BLaER1 (cell line): ENCODE measurements around the gene ECI1.
A peak's percentile ranks its signal among the peaks of the same experiment; 100 is the strongest.

Experiments used
- H3K27ac ChIP-seq: shearing (Covaris generic); formaldehyde crosslinking; 2 replicates; pipeline ENCODE4 v1.8.1; 2022
- H3K27me3 ChIP-seq: shearing (Covaris generic); formaldehyde crosslinking; 2 replicates; pipeline ENCODE4 v1.8.1; 2022
- H3K36me3 ChIP-seq: shearing (Covaris generic); formaldehyde crosslinking; 2 replicates; pipeline ENCODE4 v1.8.1; 2022
- H3K4me1 ChIP-seq: shearing (Covaris generic); formaldehyde crosslinking; 2 replicates; pipeline ENCODE4 v1.8.1; 2022
- H3K4me2 ChIP-seq: shearing (Covaris generic); formaldehyde crosslinking; 2 replicates; pipeline ENCODE4 v1.8.1; 2022
- H3K4me3 ChIP-seq: shearing (Covaris generic); formaldehyde crosslinking; 2 replicates; pipeline ENCODE4 v1.8.1; 2022
- H3K9ac ChIP-seq: shearing (Covaris generic); formaldehyde crosslinking; 2 replicates; pipeline ENCODE4 v1.8.1; 2022
- H3K9me3 ChIP-seq: shearing (Covaris generic); formaldehyde crosslinking; 2 replicates; pipeline ENCODE4 v1.8.1; 2022
- H4K20me1 ChIP-seq: shearing (Covaris generic); formaldehyde crosslinking; 2 replicates; pipeline ENCODE4 v1.8.1; 2022
- Cebpa-rat ChIP-seq: shearing (Covaris generic); IDR thresholded peaks from 2 replicates; pipeline ENCODE4 v1.8.1; 2022

Gene ECI1

GRCh38 chr16:2234813-2235170 is 16.6 kb downstream of the ECI1 start:
- H3K4me3 ChIP-seq: no peak overlapping the region
- peaks cover 14% of the 10 kb centered on the region for H3K4me1 ChIP-seq
- H3K36me3 ChIP-seq: peaks cover 94% of the 10 kb centered on the region
- H4K20me1 ChIP-seq: peaks cover 94% of the 10 kb centered on the region
- no peaks in the 10 kb centered on the region for H3K9me3 ChIP-seq
- peaks cover 23% of the 10 kb centered on the region for H3K27me3 ChIP-seq
- H3K27ac ChIP-seq: no peak overlapping the region
- peak overlapping the region; percentile 7; the same call in 1 of the 2 replicates for H3K4me2 ChIP-seq
- TF ChIP-seq Cebpa-rat: no peak
- H3K9ac ChIP-seq: no peak overlapping the region

DNA sequence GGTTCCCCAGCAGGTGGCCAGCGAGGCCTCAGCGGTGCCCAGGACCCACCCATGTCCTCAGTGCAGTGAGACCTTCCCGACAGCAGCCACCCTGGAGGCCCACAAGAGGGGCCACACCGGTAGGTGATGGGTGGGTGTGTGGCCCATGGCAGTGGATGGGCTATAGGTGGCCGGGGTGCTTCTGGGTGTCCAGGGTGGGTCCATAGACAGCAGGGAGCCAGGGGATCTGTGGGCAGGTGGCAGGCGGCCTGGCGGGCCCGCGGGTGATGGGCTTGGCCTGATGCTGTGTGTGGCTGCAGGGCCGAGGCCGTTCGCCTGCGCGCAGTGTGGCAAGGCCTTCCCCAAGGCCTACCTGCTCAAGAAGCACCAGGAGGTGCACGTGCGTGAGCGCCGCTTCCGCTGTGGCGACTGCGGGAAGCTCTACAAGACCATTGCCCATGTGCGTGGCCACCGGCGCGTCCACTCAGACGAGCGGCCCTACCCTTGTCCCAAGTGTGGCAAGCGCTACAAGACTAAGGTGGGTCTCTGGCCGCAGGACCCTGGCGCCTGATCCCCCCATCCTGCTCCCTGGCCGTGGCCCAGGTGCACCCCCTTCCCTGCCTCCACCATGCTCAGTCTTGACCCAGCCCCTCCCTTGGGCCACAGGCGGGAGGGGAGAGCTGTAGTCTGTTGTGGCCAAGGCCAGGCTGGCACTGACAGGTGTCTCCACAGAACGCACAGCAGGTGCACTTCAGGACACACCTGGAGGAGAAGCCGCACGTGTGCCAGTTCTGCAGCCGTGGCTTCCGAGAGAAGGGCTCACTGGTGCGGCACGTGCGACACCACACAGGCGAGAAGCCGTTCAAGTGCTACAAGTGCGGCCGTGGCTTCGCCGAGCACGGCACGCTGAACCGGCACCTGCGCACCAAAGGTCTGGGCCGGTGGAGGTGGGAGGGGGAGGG is 17.2 kb downstream of the ECI1 start:
- H3K4me1 ChIP-seq: peaks cover 14% of the 10 kb centered on the region
- H3K9ac ChIP-seq: no peak overlapping the region
- TF ChIP-seq Cebpa-rat: no peak
- H3K4me3 ChIP-seq: no peak overlapping the region; the same call in 1 of the 2 replicates
- peaks cover 23% of the 10 kb centered on the region for H3K27me3 ChIP-seq
- H3K4me2 ChIP-seq: peak overlapping the region; percentile 65
- 0 out of 2 replicates have a peak overlapping the region, but pooled peaks have one; percentile 26 for H3K27ac ChIP-seq
- H3K36me3 ChIP-seq: peaks cover 94% of the 10 kb centered on the region
- peaks cover 94% of the 10 kb centered on the region for H4K20me1 ChIP-seq
- H3K9me3 ChIP-seq: no peaks in the 10 kb centered on the region

GRCh38 chr16:2233046-2233775 is 18.2 kb downstream of the ECI1 start:
- Histone ChIP-seq H3K9ac (no peak overlapping the region), H3K27me3 (peaks cover 21% of the 10 kb centered on the region), H4K20me1 (peaks cover 94% of the 10 kb centered on the region), H3K36me3 (peaks cover 94% of the 10 kb centered on the region), H3K4me3 (no peak overlapping the region), H3K4me1 (peaks cover 14% of the 10 kb centered on the region), H3K27ac (0 out of 2 replicates have a peak overlapping the region, but pooled peaks have one; percentile 26), H3K4me2 (peak overlapping the region; percentile 65; the same call in 1 of the 2 replicates), H3K9me3 (no peaks in the 10 kb centered on the region)
- TF ChIP-seq Cebpa-rat: no peak

GRCh38 chr16:2232094-2232990 is 19.0 kb downstream of the ECI1 start:
- Histone ChIP-seq H3K9me3 (no peaks in the 10 kb centered on the region), H3K36me3 (peaks cover 93% of the 10 kb centered on the region)

DNA sequence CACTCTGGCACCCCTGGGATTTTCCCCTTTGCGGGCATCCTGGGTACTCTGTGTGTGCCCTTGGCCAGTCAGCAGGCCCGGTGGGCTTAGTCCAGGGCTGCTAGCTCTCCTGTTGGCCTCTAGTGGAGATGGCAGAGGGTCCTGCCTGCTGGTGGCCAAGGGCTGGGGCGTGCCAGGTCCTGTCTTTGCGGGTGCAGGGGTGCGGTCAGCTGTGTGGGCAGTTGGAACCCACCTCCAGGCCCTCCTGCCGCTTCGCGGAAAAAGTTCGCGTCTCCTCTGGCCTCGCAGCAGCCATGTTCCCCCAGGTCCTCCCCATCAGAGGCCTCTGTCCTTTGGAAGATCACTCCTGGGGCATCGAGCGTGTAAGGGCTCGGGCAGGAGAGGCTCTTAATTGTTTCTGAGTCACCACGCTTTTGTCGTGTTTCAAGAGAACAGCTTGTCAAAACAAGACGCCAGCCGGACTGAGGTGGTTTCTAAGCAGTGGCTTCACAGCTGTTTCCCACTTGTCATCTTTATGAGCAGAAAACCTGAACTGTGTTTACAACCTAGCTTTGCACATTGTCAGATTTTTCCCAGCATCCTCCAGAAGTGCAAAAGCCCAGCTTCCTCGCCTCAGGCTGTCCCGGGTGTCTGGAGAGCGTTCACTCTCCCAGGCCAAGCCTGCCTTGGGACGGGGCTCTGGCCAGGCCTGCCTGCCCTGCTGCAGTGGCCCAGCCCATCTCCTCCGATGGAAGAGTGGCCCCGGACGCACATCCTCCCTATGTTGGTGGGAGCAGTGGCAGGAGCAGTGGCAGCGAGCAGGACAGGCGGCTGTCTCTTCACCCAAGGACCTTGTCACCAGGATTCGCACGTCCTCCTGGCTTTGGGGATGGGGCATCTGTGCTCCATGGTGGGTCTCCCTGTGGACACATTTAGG is 20.1 kb downstream of the ECI1 start:
- H3K27me3 ChIP-seq: peaks cover 2% of the 10 kb centered on the region
- H3K9me3 ChIP-seq: no peaks in the 10 kb centered on the region
- peaks cover 19% of the 10 kb centered on the region for H3K4me1 ChIP-seq
- H3K36me3 ChIP-seq: peaks cover 96% of the 10 kb centered on the region
- peaks cover 95% of the 10 kb centered on the region for H4K20me1 ChIP-seq
- H3K4me3 ChIP-seq: no peak overlapping the region
- H3K27ac ChIP-seq: no peak overlapping the region
- no peak for TF ChIP-seq Cebpa-rat
- H3K9ac ChIP-seq: no peak overlapping the region
- no peak overlapping the region for H3K4me2 ChIP-seq

More at GRCh38 chr16:2232094-2232990, 19.0 kb downstream of the ECI1 start:
- no peak for TF ChIP-seq Cebpa-rat
- Histone ChIP-seq H3K4me3 (no peak overlapping the region), H3K9ac (no peak overlapping the region), H3K27me3 (peaks cover 13% of the 10 kb centered on the region), H3K27ac (no peak overlapping the region), H3K4me2 (no peak overlapping the region), H4K20me1 (peaks cover 94% of the 10 kb centered on the region), H3K4me1 (peaks cover 14% of the 10 kb centered on the region)

DNA sequence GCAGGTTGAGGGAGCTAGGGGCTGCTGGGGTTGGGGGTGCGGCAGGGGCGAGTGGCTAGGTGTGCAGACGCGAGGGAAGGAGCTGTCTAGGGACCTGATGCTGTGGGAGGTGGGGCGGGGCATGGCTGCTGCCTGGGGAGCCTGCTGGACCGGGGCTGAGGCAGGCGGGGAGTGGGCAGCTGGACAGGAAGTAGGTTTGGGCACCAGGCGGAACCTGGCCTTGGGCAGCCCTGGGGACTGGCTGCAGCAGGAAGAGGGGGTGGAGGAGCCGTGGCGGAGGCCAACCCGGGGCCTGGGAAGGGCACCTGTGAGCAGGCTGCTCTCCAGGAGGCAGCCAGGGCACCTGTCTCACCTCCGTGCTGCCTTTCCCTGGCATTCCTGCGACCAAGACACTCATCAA is 21.0 kb downstream of the ECI1 start:
- Histone ChIP-seq H3K9me3 (no peaks in the 10 kb centered on the region), H3K9ac (no peak overlapping the region), H3K4me2 (no peak overlapping the region), H3K4me3 (no peak overlapping the region), H3K27me3 (no peaks in the 10 kb centered on the region), H3K36me3 (peaks cover 90% of the 10 kb centered on the region), H4K20me1 (peaks cover 95% of the 10 kb centered on the region), H3K27ac (no peak overlapping the region), H3K4me1 (peaks cover 28% of the 10 kb centered on the region)
- TF ChIP-seq Cebpa-rat: no peak

DNA sequence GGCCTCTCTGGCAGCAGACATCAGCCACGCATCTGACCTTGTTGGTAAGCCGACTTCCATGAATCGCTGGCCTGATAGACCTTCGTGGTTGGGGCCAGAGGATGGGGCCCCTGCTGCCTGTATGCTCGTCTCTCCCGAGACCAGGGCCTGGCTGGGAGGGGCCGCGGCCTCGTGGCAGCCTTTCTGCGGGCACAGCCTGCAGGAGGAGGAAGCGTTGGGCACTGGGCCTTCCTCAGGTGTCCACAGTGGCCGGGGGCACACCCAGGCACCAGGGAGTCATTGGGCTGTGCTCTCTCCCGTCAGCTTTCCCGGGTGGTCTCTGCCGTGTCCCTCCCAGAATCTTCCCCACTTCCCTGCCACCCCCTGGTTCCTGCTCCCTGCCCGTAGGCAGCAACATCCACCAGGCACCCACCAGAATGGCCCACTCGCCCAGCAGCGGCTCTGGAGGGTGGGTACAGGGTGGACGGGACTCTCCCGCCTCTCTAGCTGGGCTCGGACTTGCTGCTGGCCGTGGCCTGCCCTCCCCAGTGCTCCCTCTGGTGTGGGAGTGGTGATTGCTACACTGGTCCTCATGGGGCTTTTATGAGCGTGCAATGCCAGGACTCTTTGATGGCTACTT is 21.6 kb downstream of the ECI1 start:
- H3K27ac ChIP-seq: no peak overlapping the region
- no peak for TF ChIP-seq Cebpa-rat
- H3K36me3 ChIP-seq: peaks cover 84% of the 10 kb centered on the region
- H3K4me2 ChIP-seq: no peak overlapping the region
- H4K20me1 ChIP-seq: peaks cover 95% of the 10 kb centered on the region
- H3K9ac ChIP-seq: no peak overlapping the region
- no peaks in the 10 kb centered on the region for H3K27me3 ChIP-seq
- no peak overlapping the region for H3K4me3 ChIP-seq
- peaks cover 35% of the 10 kb centered on the region for H3K4me1 ChIP-seq
- no peaks in the 10 kb centered on the region for H3K9me3 ChIP-seq

DNA sequence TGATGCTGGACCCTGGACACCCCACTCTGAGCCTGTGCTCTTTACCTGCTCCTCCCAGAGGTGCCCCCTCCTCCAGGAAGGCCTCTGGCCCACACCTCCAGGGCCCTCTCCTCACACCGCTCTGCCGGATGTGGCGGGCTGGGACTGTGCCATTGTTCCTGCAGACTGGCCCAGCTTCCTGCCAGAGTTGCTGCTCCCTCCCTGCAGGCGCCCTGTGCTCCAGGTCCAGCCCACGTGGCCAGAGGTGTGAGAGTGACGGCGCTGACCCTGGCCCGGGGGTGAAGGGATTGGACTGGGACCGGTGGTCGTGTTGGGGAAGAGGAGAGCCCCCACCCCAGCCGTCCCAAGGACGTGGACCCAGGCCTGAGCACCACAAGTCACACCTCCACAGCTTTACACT is 22.3 kb downstream of the ECI1 start:
- peaks cover 36% of the 10 kb centered on the region for H3K4me1 ChIP-seq
- no peaks in the 10 kb centered on the region for H3K27me3 ChIP-seq
- H3K27ac ChIP-seq: no peak overlapping the region
- H4K20me1 ChIP-seq: peaks cover 97% of the 10 kb centered on the region
- H3K4me3 ChIP-seq: no peak overlapping the region
- TF ChIP-seq Cebpa-rat: no peak
- peaks cover 79% of the 10 kb centered on the region for H3K36me3 ChIP-seq
- H3K9me3 ChIP-seq: no peaks in the 10 kb centered on the region
- H3K9ac ChIP-seq: no peak overlapping the region
- no peak overlapping the region for H3K4me2 ChIP-seq
